ENCODE results near the gene SETD5.

DNA sequence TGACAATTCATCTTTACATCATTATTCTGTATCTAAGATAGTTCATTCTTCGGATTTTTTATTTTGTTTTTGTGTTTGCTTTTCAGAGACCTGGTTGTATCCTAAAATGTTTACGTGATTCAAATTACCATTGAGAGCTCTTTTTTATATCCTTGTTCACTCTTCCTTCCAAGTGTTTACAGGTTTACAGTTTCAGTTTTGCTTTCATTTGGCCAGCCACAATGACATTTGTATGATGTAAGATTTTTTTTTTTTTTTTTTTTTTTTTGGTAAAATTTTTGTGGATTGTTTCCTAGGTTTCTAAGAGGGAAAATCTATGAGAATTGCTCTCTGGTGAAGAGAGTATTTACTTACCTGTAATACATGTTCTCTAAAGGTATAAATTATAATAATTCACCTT lies 55.0 kb downstream of the SETD5 start:
- TF ChIP-seq POLR2AphosphoS5 (IDR thresholded peaks at IDR 0.05; ENCODE audit: low read depth), result no peak
- no peak for TF ChIP-seq CTCF (conservative IDR thresholded peaks at IDR 0.05; ENCODE audit: low read depth in 2 of 2)
- no peak for TF ChIP-seq EZH2 (IDR thresholded peaks at IDR 0.05; ENCODE audit: low read depth, unreplicated experiment)
- TF ChIP-seq NANOG (IDR thresholded peaks at IDR 0.05; ENCODE audit: borderline replicate concordance), result no peak
- TF ChIP-seq EZH2phosphoT487 (IDR thresholded peaks at IDR 0.05; ENCODE audit: unreplicated experiment), result no peak
- TF ChIP-seq STAT1 (IDR thresholded peaks at IDR 0.05; ENCODE audit: unreplicated experiment), result no peak
- TF ChIP-seq, protein P1, sequence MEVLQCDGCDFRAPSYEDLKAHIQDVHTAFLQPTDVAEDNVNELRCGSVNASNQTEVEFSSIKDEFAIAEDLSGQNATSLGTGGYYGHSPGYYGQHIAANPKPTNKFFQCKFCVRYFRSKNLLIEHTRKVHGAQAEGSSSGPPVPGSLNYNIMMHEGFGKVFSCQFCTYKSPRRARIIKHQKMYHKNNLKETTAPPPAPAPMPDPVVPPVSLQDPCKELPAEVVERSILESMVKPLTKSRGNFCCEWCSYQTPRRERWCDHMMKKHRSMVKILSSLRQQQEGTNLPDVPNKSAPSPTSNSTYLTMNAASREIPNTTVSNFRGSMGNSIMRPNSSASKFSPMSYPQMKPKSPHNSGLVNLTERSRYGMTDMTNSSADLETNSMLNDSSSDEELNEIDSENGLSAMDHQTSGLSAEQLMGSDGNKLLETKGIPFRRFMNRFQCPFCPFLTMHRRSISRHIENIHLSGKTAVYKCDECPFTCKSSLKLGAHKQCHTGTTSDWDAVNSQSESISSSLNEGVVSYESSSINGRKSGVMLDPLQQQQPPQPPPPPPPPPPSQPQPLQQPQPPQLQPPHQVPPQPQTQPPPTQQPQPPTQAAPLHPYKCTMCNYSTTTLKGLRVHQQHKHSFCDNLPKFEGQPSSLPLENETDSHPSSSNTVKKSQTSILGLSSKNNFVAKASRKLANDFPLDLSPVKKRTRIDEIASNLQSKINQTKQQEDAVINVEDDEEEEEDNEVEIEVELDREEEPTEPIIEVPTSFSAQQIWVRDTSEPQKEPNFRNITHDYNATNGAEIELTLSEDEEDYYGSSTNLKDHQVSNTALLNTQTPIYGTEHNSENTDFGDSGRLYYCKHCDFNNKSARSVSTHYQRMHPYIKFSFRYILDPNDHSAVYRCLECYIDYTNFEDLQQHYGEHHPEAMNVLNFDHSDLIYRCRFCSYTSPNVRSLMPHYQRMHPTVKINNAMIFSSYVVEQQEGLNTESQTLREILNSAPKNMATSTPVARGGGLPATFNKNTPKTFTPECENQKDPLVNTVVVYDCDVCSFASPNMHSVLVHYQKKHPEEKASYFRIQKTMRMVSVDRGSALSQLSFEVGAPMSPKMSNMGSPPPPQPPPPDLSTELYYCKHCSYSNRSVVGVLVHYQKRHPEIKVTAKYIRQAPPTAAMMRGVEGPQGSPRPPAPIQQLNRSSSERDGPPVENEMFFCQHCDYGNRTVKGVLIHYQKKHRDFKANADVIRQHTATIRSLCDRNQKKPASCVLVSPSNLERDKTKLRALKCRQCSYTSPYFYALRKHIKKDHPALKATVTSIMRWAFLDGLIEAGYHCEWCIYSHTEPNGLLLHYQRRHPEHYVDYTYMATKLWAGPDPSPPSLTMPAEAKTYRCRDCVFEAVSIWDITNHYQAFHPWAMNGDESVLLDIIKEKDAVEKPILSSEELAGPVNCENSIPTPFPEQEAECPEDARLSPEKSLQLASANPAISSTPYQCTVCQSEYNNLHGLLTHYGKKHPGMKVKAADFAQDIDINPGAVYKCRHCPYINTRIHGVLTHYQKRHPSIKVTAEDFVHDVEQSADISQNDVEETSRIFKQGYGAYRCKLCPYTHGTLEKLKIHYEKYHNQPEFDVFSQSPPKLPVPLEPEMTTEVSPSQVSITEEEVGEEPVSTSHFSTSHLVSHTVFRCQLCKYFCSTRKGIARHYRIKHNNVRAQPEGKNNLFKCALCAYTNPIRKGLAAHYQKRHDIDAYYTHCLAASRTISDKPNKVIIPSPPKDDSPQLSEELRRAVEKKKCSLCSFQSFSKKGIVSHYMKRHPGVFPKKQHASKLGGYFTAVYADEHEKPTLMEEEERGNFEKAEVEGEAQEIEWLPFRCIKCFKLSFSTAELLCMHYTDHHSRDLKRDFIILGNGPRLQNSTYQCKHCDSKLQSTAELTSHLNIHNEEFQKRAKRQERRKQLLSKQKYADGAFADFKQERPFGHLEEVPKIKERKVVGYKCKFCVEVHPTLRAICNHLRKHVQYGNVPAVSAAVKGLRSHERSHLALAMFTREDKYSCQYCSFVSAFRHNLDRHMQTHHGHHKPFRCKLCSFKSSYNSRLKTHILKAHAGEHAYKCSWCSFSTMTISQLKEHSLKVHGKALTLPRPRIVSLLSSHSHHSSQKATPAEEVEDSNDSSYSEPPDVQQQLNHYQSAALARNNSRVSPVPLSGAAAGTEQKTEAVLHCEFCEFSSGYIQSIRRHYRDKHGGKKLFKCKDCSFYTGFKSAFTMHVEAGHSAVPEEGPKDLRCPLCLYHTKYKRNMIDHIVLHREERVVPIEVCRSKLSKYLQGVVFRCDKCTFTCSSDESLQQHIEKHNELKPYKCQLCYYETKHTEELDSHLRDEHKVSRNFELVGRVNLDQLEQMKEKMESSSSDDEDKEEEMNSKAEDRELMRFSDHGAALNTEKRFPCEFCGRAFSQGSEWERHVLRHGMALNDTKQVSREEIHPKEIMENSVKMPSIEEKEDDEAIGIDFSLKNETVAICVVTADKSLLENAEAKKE (CRISPR knock-in tag; IDR thresholded peaks at IDR 0.05), result no peak
- TF ChIP-seq JUNB (IDR thresholded peaks at IDR 0.05; ENCODE audit: unreplicated experiment), result no peak

All from GM23338 (cell line).